Right ventricle myocardium inferior (tissue), 1 donor: ENCODE data around the gene ATE1. TPM values are rescaled to one million over a fixed set of nuclear protein-coding genes. Genes with fewer than 3 reads are reported as not detected.

Experiments
- ATAC-seq: fragments of 200-7000 bp; cut with Tn5 transposase; one replicate; pipeline ENCODE4 v1.9.1; 2020; ENCODE audit warnings: mild to moderate bottlenecking, moderate library complexity
- DNase-seq: peaks from one replicate; pipeline ENCODE4 v3.0.0; 2021; ENCODE audit errors: missing footprints
- intact Hi-C: fragments of 100-400 bp; cut with DNase I; formaldehyde crosslinking; loops from one replicate; pipeline ENCODE4 v1.11.0; 2022
- total RNA-seq: library from RNA; stranded (reverse); fragmentation: NEBNext Ultra II Directional; extraction: Animal tissue kit (Norgen Biotek cat#: 25700); gene quantifications from one replicate; pipeline ENCODE4 v1.2.1, GENCODE V29; 2021
- donor health status: DM: no; HTN: yes; CAD: no; lungs with severe emphysema.

The ATE1 gene
- total RNA-seq, 1 donor from 2014 or later = 31.5 TPM

- intact Hi-C loops = no loop called here
- DNase-seq (no peak), ATAC-seq (no peak)
Observed at GRCh38 chr10:121694966-121695643, 232.7 kb downstream of the ATE1 start.

DNA sequence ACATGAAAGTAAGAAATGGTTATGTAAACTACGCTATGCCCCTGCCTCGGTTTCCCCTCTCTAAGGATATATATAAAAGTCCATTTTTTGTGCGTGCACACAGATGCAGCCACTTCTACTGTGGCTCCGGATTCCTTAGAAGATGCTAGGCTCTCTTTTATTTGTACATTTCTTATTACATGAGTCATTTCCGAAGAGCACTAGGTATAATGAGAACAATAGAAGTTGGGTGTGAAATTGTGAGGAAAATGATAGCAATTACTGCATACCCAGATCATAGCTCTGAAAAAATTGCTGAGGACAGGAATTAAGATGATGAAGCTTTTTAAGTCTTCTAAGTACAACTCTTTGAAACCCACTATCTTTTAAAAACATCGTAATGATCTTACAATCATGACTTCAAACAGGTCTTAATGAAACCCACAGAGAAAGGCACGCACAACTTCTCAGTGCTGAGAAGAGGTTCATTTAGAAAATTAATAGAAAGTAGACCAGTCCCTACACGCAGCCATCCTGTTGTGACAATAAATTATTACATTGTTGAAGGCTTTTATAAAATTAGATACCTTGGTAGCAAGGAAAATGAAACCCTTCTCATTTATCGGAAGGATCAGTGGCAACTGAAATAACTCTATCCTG is 233.4 kb downstream of the ATE1 start:
- intact Hi-C loops = no loop called here
- DNase-seq = no peak
- ATAC-seq = no peak

DNA sequence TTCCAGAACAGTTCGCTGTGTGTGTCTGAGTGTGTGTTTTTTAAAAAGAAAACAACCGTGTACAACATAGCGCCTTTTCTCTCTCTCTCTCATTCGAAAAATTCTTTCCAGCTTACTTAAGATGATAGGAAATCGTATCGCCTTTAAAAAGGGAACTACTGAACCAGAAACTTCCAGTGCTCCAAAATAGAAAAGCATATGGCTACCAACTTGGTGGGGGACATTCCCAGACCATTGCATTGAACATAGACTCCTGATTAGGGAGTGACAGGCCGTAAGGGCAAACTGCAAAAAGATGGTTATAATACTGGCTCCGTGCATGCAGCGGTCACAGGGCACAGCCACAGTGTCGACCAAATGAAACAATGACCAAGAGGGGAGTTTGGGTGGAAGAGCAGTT is 235.2 kb downstream of the ATE1 start:
- intact Hi-C loops = no loop called here
- ATAC-seq (no peak), DNase-seq (no peak)

DNA sequence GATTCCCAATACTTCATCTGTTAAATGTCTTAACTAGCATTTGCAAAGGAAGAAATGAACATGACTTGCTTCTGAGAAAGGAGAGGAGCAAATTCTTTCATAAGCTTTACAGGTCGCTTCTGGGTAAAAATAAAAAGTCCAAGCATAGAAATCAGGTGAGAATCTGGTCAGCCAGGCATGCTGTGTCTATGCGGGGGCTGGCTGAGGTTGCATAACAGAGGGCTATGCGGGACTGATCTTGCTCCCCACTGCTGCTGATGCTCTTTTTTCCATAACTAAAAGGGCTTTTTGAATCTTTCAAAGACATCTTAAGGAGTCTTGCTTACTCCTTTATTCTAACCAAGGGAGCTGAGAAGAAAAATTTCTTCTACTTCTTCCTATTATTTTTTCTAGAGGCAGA is 236.9 kb downstream of the ATE1 start:
- no peak for DNase-seq
- ATAC-seq = no peak
- intact Hi-C loops = no loop called here

Other genes with a start within 250 kb of the ATE1 start
- 26.6 TPM for gene NSMCE4A, start 47.2 kb upstream of the ATE1 start, total RNA-seq
- 341 TPM for gene TACC2, start 61.1 kb upstream of the ATE1 start, total RNA-seq